ENCODE results near the gene TOX3. TPM values are rescaled to one million over a fixed set of nuclear protein-coding genes. Genes with fewer than 3 reads are reported as not detected.

TOX3 gene
- total and polyA plus RNA-seq, 2 of the 13 experiments (the other 11 are each of a cell fraction or from before 2014, with no cell fraction given), result 14.5 to 98.6 TPM

- TF ChIP-seq KLF15 (CRISPR knock-in tag; IDR thresholded peaks at IDR 0.05; ENCODE audit: borderline replicate concordance), result no peak
- no peak for TF ChIP-seq AKAP8 (CRISPR knock-in tag; IDR thresholded peaks at IDR 0.05)
- TF ChIP-seq ZKSCAN8 (CRISPR knock-in tag; IDR thresholded peaks at IDR 0.05; ENCODE audit: borderline replicate concordance), result no peak
- 0 out of 2 replicates have a peak, but pooled peaks have one; percentile 38 for TF ChIP-seq ZMYM2 (CRISPR knock-in tag; IDR thresholded peaks at IDR 0.05)
- TF ChIP-seq ZNF24 (IDR thresholded peaks at IDR 0.05), result no peak; the same call in 1 of the 2 replicates
- TF ChIP-seq KAT2B (IDR thresholded peaks at IDR 0.05; ENCODE audit: borderline replicate concordance, low read depth, low read length), result no peak
- no peak for TF ChIP-seq RARG (CRISPR knock-in tag; IDR thresholded peaks at IDR 0.05; ENCODE audit: low read depth)
- TF ChIP-seq ATF3 (CRISPR knock-in tag; IDR thresholded peaks at IDR 0.05), result no peak
- TF ChIP-seq GZF1 (CRISPR knock-in tag; IDR thresholded peaks at IDR 0.05), result no peak
- no peak for TF ChIP-seq ZNF274 (CRISPR knock-in tag; IDR thresholded peaks at IDR 0.05)
- TF ChIP-seq, protein P1, sequence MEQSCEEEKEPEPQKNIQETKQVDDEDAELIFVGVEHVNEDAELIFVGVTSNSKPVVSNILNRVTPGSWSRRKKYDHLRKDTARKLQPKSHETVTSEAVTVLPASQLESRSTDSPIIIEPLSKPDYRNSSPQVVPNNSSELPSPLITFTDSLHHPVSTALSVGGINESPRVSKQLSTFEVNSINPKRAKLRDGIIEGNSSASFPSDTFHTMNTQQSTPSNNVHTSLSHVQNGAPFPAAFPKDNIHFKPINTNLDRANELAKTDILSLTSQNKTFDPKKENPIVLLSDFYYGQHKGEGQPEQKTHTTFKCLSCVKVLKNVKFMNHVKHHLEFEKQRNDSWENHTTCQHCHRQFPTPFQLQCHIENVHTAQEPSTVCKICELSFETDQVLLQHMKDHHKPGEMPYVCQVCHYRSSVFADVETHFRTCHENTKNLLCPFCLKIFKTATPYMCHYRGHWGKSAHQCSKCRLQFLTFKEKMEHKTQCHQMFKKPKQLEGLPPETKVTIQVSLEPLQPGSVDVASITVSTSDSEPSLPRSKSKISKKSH (CRISPR knock-in tag; IDR thresholded peaks at IDR 0.05; ENCODE audit: borderline replicate concordance), result no peak
- TF ChIP-seq ZNF468 (CRISPR knock-in tag; IDR thresholded peaks at IDR 0.05), result no peak
- TF ChIP-seq KIAA2018 (CRISPR knock-in tag; IDR thresholded peaks at IDR 0.05; ENCODE audit: borderline replicate concordance), result no peak
- no peak for TF ChIP-seq SATB2 (CRISPR knock-in tag; IDR thresholded peaks at IDR 0.05)
These were observed 31.3 kb upstream of the TOX3 start (continued) for GRCh38 chr16:52578007-52578828.
